ENCODE measurements around the gene PURA. TPM values are rescaled to one million over a fixed set of nuclear protein-coding genes. Genes with fewer than 3 reads are reported as not detected.

The PURA gene
- total RNA-seq, 1 donor from 2014 or later, result 11.4 TPM

GRCh38 chr5:140111011-140111858 lies 2.7 kb upstream of the PURA start:
- no peak for TF ChIP-seq CTCF (IDR thresholded peaks at IDR 0.05)
- no peak for DNase-seq (ENCODE audit: extremely low spot score, unreplicated experiment)
- no peak overlapping the region for H3K27ac Mint-ChIP-seq (ENCODE audit: unreplicated experiment)
- peaks cover 59% of the 10 kb centered on the region for H3K27me3 Mint-ChIP-seq (ENCODE audit: unreplicated experiment)
- no peaks in the 10 kb centered on the region for H3K36me3 Mint-ChIP-seq (ENCODE audit: unreplicated experiment)
- no peaks in the 10 kb centered on the region for H3K9me3 Mint-ChIP-seq (ENCODE audit: unreplicated experiment)
- no peak overlapping the region for H3K4me3 Mint-ChIP-seq (ENCODE audit: unreplicated experiment)
- H3K4me1 Mint-ChIP-seq (ENCODE audit: unreplicated experiment), result peaks cover 54% of the 10 kb centered on the region

GRCh38 chr5:140111859-140112551 lies 1.9 kb upstream of the PURA start:
- Mint-ChIP-seq H3K9me3 (ENCODE audit: unreplicated experiment) (no peaks in the 10 kb centered on the region), H3K36me3 (ENCODE audit: unreplicated experiment) (no peaks in the 10 kb centered on the region), H3K4me1 (ENCODE audit: unreplicated experiment) (peaks cover 54% of the 10 kb centered on the region), H3K27me3 (ENCODE audit: unreplicated experiment) (peaks cover 53% of the 10 kb centered on the region), H3K27ac (ENCODE audit: unreplicated experiment) (no peak overlapping the region), H3K4me3 (ENCODE audit: unreplicated experiment) (peak overlapping the region; percentile 6)
- DNase-seq (ENCODE audit: extremely low spot score, unreplicated experiment), result no peak
- no peak for TF ChIP-seq CTCF (IDR thresholded peaks at IDR 0.05)

GRCh38 chr5:140112685-140113179 lies 1.2 kb upstream of the PURA start:
- peak overlapping the region; percentile 81 for H3K4me3 Mint-ChIP-seq (ENCODE audit: unreplicated experiment)
- H3K36me3 Mint-ChIP-seq (ENCODE audit: unreplicated experiment), result no peaks in the 10 kb centered on the region
- TF ChIP-seq CTCF (IDR thresholded peaks at IDR 0.05), result no peak
- H3K27me3 Mint-ChIP-seq (ENCODE audit: unreplicated experiment), result peaks cover 49% of the 10 kb centered on the region
- H3K27ac Mint-ChIP-seq (ENCODE audit: unreplicated experiment), result peak overlapping the region; percentile 31
- H3K9me3 Mint-ChIP-seq (ENCODE audit: unreplicated experiment), result no peaks in the 10 kb centered on the region
- peaks cover 53% of the 10 kb centered on the region for H3K4me1 Mint-ChIP-seq (ENCODE audit: unreplicated experiment)
- no peak for DNase-seq (ENCODE audit: extremely low spot score, unreplicated experiment)

- TF ChIP-seq CTCF (IDR thresholded peaks at IDR 0.05), result no peak
- Mint-ChIP-seq H3K27ac (ENCODE audit: unreplicated experiment) (peak overlapping the region; percentile 57), H3K27me3 (ENCODE audit: unreplicated experiment) (peaks cover 47% of the 10 kb centered on the region), H3K36me3 (ENCODE audit: unreplicated experiment) (no peaks in the 10 kb centered on the region), H3K9me3 (ENCODE audit: unreplicated experiment) (no peaks in the 10 kb centered on the region), H3K4me1 (ENCODE audit: unreplicated experiment) (peaks cover 54% of the 10 kb centered on the region), H3K4me3 (ENCODE audit: unreplicated experiment) (peak overlapping the region; percentile 81)
- DNase-seq (ENCODE audit: extremely low spot score, unreplicated experiment), result no peak
Measured at GRCh38 chr5:140113180-140113698, 670 bp upstream of the PURA start.
